D721Med (cell line): ENCODE results near the gene OR13C2.

Experiments
- DNase-seq: peaks from one replicate; pipeline ENCODE4 v3.0.0; 2011; ENCODE audit warnings: low spot score; ENCODE audit not compliant: insufficient read length
- FAIRE-seq: peaks from 2 replicates; lab custom pipeline; 2011; peaks lifted over from hg19 to GRCh38; lab: Jason Lieb, UNC
- CTCF ChIP-seq: IDR thresholded peaks from 2 replicates; pipeline ENCODE4 v1.5.1; 2012; ENCODE audit warnings: mild to moderate bottlenecking, control low read depth; ENCODE audit not compliant: insufficient read depth; ENCODE audit errors: missing control alignments

Gene OR13C2

GRCh38 chr9:104575456-104575855, 30.0 kb downstream of the OR13C2 start:
- no peak for TF ChIP-seq CTCF
- FAIRE-seq (no peak), DNase-seq (no peak)

GRCh38 chr9:104572612-104573011, 32.8 kb downstream of the OR13C2 start:
- no peak for TF ChIP-seq CTCF
- FAIRE-seq (no peak), DNase-seq (no peak)

- no peak for TF ChIP-seq CTCF
- DNase-seq: no peak
- no peak for FAIRE-seq
Observed at GRCh38 chr9:104568868-104569267, 36.6 kb downstream of the OR13C2 start, which contains the start of gene OR13C8. Gene OR13C8, plus strand, starts transcription at chr9:104569168. Its CDS starts 0 bp downstream, at chr9:104569168.

GRCh38 chr9:104564358-104564757, 41.1 kb downstream of the OR13C2 start:
- FAIRE-seq: no peak
- no peak for TF ChIP-seq CTCF

GRCh38 chr9:104556830-104557634, 48.4 kb downstream of the OR13C2 start:
- no peak for TF ChIP-seq CTCF
- DNase-seq: no peak
- no peak for FAIRE-seq

More at GRCh38 chr9:104564358-104564757, 41.1 kb downstream of the OR13C2 start:
- no peak for DNase-seq

GRCh38 chr9:104555521-104555920, 49.9 kb downstream of the OR13C2 start:
- DNase-seq: no peak
- no peak for FAIRE-seq
- no peak for TF ChIP-seq CTCF
